Measurements from ENCODE around the gene LRRC8A.

- TF ChIP-seq CTCF (conservative IDR thresholded peaks at IDR 0.05) (no peak), ZFX (IDR thresholded peaks at IDR 0.05) (no peak)
Observed at GRCh38 chr9:128918921-128919320, 37.0 kb downstream of the LRRC8A start.

Data from C4-2B (cell line).